Measurements from ENCODE around the gene CYP2S1. TPM values are rescaled to one million over a fixed set of nuclear protein-coding genes. Genes with fewer than 3 reads are reported as not detected.
A peak's percentile ranks its signal among the peaks of the same experiment; 100 is the strongest.

CYP2S1 gene
- total and polyA plus RNA-seq, 9 of the 15 experiments (the other 6 are each of a cell fraction or from before 2014, with no cell fraction given), result 0.07 to 1.9 (median 0.41) TPM

- TF ChIP-seq CLOCK (CRISPR knock-in tag; IDR thresholded peaks at IDR 0.05; ENCODE audit: borderline replicate concordance) (no peak), TCF7L2 (IDR thresholded peaks at IDR 0.05; ENCODE audit: low read depth, low read length) (no peak), ZNF644 (tag; IDR thresholded peaks at IDR 0.05; ENCODE audit: low read depth) (no peak), TEAD4 (IDR thresholded peaks at IDR 0.05; ENCODE audit: low read length) (peak; percentile 32; the same call in 1 of the 2 replicates), TEAD4 (CRISPR knock-in tag; IDR thresholded peaks at IDR 0.05; ENCODE audit: borderline replicate concordance) (no peak), TRIM24 (IDR thresholded peaks at IDR 0.05) (peak; percentile 39 to 45), PKNOX1 (IDR thresholded peaks at IDR 0.05) (peak; percentile 53; the same call in 1 of the 2 replicates), BCL6 (CRISPR knock-in tag; IDR thresholded peaks at IDR 0.05) (no peak), NFE2 (IDR thresholded peaks at IDR 0.05; ENCODE audit: low read depth) (peak; percentile 28; the same call in 1 of the 2 replicates), ZNF561 (CRISPR knock-in tag; conservative IDR thresholded peaks at IDR 0.05) (no peak), SAFB2 (IDR thresholded peaks at IDR 0.05; ENCODE audit: borderline replicate concordance, low read depth, low read length, severe bottlenecking) (no peak)
- TF ChIP-seq, protein P1, sequence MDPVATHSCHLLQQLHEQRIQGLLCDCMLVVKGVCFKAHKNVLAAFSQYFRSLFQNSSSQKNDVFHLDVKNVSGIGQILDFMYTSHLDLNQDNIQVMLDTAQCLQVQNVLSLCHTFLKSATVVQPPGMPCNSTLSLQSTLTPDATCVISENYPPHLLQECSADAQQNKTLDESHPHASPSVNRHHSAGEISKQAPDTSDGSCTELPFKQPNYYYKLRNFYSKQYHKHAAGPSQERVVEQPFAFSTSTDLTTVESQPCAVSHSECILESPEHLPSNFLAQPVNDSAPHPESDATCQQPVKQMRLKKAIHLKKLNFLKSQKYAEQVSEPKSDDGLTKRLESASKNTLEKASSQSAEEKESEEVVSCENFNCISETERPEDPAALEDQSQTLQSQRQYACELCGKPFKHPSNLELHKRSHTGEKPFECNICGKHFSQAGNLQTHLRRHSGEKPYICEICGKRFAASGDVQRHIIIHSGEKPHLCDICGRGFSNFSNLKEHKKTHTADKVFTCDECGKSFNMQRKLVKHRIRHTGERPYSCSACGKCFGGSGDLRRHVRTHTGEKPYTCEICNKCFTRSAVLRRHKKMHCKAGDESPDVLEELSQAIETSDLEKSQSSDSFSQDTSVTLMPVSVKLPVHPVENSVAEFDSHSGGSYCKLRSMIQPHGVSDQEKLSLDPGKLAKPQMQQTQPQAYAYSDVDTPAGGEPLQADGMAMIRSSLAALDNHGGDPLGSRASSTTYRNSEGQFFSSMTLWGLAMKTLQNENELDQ (CRISPR knock-in tag; IDR thresholded peaks at IDR 0.05; ENCODE audit: borderline replicate concordance), result no peak
- TF ChIP-seq, protein P2, sequence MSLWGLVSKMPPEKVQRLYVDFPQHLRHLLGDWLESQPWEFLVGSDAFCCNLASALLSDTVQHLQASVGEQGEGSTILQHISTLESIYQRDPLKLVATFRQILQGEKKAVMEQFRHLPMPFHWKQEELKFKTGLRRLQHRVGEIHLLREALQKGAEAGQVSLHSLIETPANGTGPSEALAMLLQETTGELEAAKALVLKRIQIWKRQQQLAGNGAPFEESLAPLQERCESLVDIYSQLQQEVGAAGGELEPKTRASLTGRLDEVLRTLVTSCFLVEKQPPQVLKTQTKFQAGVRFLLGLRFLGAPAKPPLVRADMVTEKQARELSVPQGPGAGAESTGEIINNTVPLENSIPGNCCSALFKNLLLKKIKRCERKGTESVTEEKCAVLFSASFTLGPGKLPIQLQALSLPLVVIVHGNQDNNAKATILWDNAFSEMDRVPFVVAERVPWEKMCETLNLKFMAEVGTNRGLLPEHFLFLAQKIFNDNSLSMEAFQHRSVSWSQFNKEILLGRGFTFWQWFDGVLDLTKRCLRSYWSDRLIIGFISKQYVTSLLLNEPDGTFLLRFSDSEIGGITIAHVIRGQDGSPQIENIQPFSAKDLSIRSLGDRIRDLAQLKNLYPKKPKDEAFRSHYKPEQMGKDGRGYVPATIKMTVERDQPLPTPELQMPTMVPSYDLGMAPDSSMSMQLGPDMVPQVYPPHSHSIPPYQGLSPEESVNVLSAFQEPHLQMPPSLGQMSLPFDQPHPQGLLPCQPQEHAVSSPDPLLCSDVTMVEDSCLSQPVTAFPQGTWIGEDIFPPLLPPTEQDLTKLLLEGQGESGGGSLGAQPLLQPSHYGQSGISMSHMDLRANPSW (CRISPR knock-in tag; IDR thresholded peaks at IDR 0.05), result no peak
- TF ChIP-seq, protein P3, sequence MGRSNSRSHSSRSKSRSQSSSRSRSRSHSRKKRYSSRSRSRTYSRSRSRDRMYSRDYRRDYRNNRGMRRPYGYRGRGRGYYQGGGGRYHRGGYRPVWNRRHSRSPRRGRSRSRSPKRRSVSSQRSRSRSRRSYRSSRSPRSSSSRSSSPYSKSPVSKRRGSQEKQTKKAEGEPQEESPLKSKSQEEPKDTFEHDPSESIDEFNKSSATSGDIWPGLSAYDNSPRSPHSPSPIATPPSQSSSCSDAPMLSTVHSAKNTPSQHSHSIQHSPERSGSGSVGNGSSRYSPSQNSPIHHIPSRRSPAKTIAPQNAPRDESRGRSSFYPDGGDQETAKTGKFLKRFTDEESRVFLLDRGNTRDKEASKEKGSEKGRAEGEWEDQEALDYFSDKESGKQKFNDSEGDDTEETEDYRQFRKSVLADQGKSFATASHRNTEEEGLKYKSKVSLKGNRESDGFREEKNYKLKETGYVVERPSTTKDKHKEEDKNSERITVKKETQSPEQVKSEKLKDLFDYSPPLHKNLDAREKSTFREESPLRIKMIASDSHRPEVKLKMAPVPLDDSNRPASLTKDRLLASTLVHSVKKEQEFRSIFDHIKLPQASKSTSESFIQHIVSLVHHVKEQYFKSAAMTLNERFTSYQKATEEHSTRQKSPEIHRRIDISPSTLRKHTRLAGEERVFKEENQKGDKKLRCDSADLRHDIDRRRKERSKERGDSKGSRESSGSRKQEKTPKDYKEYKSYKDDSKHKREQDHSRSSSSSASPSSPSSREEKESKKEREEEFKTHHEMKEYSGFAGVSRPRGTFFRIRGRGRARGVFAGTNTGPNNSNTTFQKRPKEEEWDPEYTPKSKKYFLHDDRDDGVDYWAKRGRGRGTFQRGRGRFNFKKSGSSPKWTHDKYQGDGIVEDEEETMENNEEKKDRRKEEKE (IDR thresholded peaks at IDR 0.05; ENCODE audit: borderline replicate concordance in 1 of 2, control insufficient read depth in 1 of 2, low read depth in 2 of 2, low read length in 1 of 2), result 0 out of 4 replicates have a peak, but pooled peaks of 1 of the 2 experiments have one; percentile 40
Observed at GRCh38 chr19:41225238-41226052, 32.4 kb downstream of the CYP2S1 start (continued).
